ENCODE measurements around the gene FAM187B. TPM values are rescaled to one million over a fixed set of nuclear protein-coding genes. Genes with fewer than 3 reads are reported as not detected.
"Not testable (repeated sequence)": the region's sequence is repeated elsewhere in the genome, so short reads cannot be mapped to it uniquely, and the experiment has no call there.

Gene FAM187B
- total RNA-seq, 6 experiments from 2014 or later: not detected

GRCh38 chr19:35223084-35223790 is 5.3 kb downstream of the FAM187B start:
- peak in 1 of 3 donors; percentile 35 for DNase-seq
- 40% methylated on average over 1 of the region's 6 CpGs for WGBS (ENCODE audit: insufficient coverage, low coverage, low lambda C conversion rate, missing lambda C conversion rate)
- Histone ChIP-seq H3K27ac (no peak overlapping the region), H3K9me3 (no peaks in the 10 kb centered on the region), H3K4me3 (no peak overlapping the region), H3K27me3 (no peaks in the 10 kb centered on the region), H3K36me3 (no peaks in the 10 kb centered on the region), H3K4me1 (no peaks in the 10 kb centered on the region)
- TF ChIP-seq CTCF (IDR thresholded peaks at IDR 0.05): no peak
- no peak for TF ChIP-seq POLR2A (IDR thresholded peaks at IDR 0.05)
- intact Hi-C loops (cut with DNase I): no loop called here
- ATAC-seq: peak in 1 of 4 donors; percentile 39

GRCh38 chr19:35222373-35223015 is 6.0 kb downstream of the FAM187B start:
- intact Hi-C loops (cut with DNase I): no loop called here
- Histone ChIP-seq H3K4me1 (no peaks in the 10 kb centered on the region), H3K9me3 (no peaks in the 10 kb centered on the region), H3K36me3 (no peaks in the 10 kb centered on the region), H3K27me3 (no peaks in the 10 kb centered on the region), H3K4me3 (no peak overlapping the region), H3K27ac (no peak overlapping the region)
- ATAC-seq: no peak
- TF ChIP-seq POLR2A (IDR thresholded peaks at IDR 0.05): no peak
- no peak for TF ChIP-seq CTCF (IDR thresholded peaks at IDR 0.05)
- peak in 1 of 3 donors; percentile 20 for DNase-seq
- WGBS (ENCODE audit: insufficient coverage, low coverage, low lambda C conversion rate, missing lambda C conversion rate): 33% methylated on average over 2 of the region's 7 CpGs

- ATAC-seq; H3K4me3 ChIP-seq; DNase-seq; H3K36me3 ChIP-seq; H3K4me1 ChIP-seq; intact Hi-C loops (cut with DNase I); H3K9me3 ChIP-seq; H3K27ac ChIP-seq; H3K27me3 ChIP-seq: not testable (repeated sequence)
- WGBS (ENCODE audit: insufficient coverage, low coverage, low lambda C conversion rate, missing lambda C conversion rate): 78% methylated on average over 3 of the region's 4 CpGs
Measured at GRCh38 chr19:35220973-35221590, 7.5 kb downstream of the FAM187B start.

GRCh38 chr19:35220315-35220921 is 8.1 kb downstream of the FAM187B start:
- Histone ChIP-seq H3K27ac (no peak overlapping the region), H3K4me3 (no peak overlapping the region), H3K36me3 (no peaks in the 10 kb centered on the region), H3K27me3 (no peaks in the 10 kb centered on the region), H3K9me3 (no peaks in the 10 kb centered on the region), H3K4me1 (no peaks in the 10 kb centered on the region)
- WGBS (ENCODE audit: insufficient coverage, low coverage, low lambda C conversion rate, missing lambda C conversion rate): 67% methylated on average over 3 of the region's 3 CpGs
- TF ChIP-seq CTCF (IDR thresholded peaks at IDR 0.05) (no peak), POLR2A (IDR thresholded peaks at IDR 0.05) (no peak)
- DNase-seq (no peak), ATAC-seq (no peak)
- intact Hi-C loops (cut with DNase I): no loop called here

- ATAC-seq (no peak), DNase-seq (no peak)
- Histone ChIP-seq H3K9me3 (no peaks in the 10 kb centered on the region), H3K27me3 (no peaks in the 10 kb centered on the region), H3K27ac (no peak overlapping the region), H3K36me3 (no peaks in the 10 kb centered on the region), H3K4me1 (no peaks in the 10 kb centered on the region), H3K4me3 (no peak overlapping the region)
- WGBS (ENCODE audit: insufficient coverage, low coverage, low lambda C conversion rate, missing lambda C conversion rate): 78% methylated on average over 1 of the region's 1 CpG
- no peak for TF ChIP-seq CTCF (IDR thresholded peaks at IDR 0.05)
- no peak for TF ChIP-seq POLR2A (IDR thresholded peaks at IDR 0.05)
- intact Hi-C loops (cut with DNase I): no loop called here
Measured at GRCh38 chr19:35219008-35219407, 9.5 kb downstream of the FAM187B start.

Data from right lobe of liver (tissue), 6 donors.